HG03565 (cell line): ENCODE results near the gene SLC30A1.

Experiments used
- ATAC-seq: cut with Tn5 transposase; IDR thresholded peaks from one replicate; pipeline ENCODE4 v1.9.1; 2021; ENCODE audit warnings: mild to moderate bottlenecking, moderate library complexity; ENCODE audit not compliant: unreplicated experiment

The SLC30A1 gene

DNA sequence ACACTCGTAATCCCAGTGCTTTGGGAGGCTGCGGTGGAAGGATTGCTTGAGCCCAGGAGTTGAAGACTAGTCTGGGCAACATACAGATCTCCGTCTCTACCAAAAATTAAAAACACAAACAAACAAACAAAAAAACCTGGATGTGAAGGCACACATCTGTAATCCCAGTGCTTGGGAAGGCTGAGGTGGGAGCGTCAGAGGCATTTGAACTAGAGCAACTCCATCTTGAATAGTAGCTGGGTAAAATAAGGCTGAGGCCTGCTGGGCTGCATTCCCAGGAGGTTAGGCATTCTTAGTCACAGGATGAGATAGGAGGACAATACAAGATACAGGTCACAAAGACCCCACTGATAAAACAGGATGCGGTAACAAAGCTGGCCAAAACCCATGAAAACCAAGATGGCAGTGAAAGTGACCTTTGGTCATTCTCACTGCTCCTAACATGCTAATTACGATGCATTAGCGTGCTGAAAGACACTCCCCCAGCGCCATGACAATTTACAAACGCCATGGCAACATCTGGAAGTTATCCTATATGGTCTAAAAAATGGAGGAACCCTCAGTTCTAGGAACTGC, 53.8 kb downstream of the SLC30A1 start:
- no peak for ATAC-seq

DNA sequence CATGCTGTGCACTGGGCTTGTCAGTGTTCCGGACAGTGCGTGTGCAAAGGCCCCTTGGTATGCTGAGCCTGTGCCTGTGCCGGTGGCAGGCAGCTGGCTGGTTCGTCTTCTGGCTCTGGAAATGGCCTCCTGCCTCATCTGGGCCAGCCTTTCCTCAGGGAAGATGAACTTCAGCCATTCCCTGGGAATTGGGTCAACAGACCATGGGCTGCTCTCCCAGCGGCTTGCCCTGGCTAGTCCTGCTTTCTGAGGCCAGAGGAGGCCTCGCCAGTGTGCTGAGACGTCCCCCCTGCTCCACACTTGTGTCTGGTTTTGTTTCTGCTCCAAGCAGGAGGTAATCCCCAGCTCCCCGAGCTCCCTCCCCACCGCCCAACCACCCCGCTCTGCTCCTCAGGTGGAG, 54.4 kb downstream of the SLC30A1 start:
- ATAC-seq = no peak

DNA sequence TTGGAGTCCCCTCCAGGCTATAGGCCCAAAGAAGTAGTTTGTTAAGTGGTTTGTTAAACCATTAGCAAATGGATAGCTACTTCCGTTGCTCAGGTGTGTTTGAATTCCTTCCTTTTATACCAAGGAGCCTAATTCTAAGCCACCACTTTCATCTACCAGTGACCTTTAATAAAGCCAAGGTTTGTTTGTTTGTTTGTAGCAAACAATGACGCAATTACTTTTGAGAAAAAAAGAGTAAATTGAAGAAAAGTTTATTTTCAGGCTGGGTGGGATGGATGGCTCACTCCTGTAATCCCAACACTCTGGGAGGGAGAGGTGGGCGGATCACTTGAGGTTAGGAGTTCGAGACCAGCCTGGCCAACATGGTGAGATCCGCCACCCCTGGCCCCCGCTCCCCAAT, 56.2 kb downstream of the SLC30A1 start:
- ATAC-seq = no peak
